HG03045 (cell line): ENCODE measurements around the gene TANC2.
"Not testable (repeated sequence)": the region's sequence is repeated elsewhere in the genome, so short reads cannot be mapped to it uniquely, and the experiment has no call there.

Source experiments
- ATAC-seq: cut with Tn5 transposase; IDR thresholded peaks from one replicate; pipeline ENCODE4 v1.9.1; 2021; ENCODE audit warnings: mild to moderate bottlenecking, moderate library complexity; ENCODE audit not compliant: unreplicated experiment

TANC2 gene

DNA sequence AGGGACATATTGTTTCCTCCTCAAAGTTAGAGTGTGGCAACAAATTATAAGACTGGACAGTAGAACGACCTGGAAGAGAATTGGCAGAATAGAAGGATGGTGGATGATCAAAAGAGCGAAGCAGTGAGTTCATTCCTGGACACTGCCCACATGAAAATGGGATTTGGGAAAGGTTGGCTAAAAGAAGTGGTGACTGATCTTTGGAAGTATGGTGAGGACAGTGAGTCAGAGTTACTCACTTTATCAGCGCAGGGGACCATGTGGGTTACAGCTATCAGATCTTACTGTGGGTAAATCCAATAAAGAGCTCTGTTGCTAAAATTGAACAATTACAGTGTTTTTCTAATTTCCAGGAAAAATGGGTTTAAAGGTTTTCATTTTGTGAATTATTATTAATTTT lies 2.7 kb upstream of the TANC2 start:
- ATAC-seq, result no peak

DNA sequence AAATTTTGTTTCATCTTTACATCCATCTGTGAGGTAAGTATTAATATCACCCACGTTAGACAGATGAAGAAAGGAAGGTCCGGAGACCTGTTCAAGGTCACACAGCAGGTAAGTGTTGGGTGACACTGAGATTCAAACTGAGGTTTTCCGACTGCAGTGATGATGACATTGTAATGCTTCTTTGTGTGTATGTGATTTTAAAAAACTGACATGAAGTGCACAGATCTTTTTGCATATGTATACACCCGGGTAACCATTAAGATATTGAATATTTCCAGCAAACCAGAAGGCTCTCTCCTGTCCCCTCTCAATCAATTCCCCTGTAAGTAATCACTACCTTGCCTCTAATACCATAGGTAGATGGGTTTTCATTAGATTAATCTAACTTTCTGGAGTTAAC lies 1.5 kb upstream of the TANC2 start:
- no peak for ATAC-seq

- no peak for ATAC-seq
Measured at GRCh38 chr17:62965174-62965685, 805 bp upstream of the TANC2 start.

DNA sequence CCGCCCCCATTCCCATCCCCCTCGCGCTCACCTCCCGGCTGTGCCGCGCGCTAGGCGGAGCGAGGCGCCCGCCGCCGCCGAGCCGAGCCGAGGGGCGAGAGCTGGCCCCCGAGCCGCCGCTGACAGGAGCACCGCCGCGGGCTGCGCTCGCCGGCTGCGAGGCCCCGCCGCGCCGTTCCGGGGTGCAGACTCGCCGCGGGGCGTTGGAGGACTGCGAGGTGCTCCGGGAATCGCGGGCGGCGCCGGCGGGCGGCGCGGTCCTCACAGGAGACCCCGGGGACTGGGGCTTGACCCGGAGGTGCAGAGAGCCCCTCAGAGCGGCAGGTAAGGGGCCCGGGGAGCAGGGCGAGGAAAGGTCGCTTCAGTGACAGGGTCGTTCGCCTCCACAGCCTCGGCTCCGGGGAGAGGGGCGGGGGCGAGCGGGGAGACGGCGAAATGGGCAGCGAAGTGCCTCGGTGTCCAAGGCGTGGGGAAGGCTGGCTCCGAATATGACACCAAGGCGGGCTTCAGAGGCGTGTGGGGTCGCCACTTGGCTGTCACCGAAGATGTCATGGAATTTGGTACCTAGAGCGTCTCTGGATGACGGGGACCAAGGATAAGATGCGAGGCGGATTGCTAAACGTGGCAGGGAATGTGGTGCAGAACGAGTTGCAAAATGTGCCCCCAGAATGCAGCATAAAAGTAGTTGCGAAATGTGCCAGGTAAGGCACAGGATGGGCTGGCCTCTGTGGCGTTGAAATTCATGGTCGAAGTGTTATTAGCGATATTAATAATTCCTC lies 580 bp downstream of the TANC2 start:
- no peak for ATAC-seq

DNA sequence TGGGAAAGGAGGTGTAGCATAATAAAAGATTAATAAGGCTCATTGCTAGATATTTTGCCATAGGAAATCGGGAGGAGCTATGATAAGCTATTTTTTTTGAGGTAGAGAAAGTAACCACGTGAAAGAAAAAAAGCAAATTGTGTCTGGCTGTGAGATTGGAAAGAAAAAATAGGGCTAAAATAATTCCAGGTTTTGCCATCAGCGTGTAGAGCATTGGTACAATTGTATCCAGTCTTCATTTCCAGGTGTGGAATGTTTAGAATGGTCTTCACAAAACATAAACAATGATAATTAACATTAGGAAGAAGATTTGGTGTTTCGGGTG lies 1.1 kb downstream of the TANC2 start:
- ATAC-seq, result no peak

DNA sequence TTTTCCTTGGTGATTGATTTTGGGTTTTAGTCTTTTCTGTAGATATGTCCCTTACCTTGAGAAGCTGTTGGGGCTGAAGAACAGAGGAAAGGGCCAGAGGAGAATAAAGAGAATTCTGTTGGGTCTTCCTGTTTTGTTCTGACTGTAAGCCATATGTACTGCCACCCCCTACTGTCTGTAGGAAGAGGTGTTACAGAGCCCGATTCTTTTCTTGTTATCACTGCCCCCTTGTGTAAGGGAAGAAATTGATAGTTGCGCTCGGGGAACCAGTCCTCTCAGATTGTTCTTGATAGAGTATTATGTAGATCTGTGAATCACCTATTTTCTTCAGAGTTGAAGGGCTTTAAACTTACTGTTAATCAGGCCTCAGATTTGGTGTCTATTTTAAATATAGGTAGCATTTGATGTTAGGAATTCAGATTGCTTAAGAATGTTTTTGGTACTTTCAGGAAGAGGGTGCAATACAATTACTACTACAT lies 2.4 kb downstream of the TANC2 start:
- peak; percentile 60 for ATAC-seq

- no peak for ATAC-seq
Measured at GRCh38 chr17:62970610-62971009, 4.6 kb downstream of the TANC2 start.

- ATAC-seq, result no peak
Measured at GRCh38 chr17:62971853-62972252, 5.8 kb downstream of the TANC2 start.

DNA sequence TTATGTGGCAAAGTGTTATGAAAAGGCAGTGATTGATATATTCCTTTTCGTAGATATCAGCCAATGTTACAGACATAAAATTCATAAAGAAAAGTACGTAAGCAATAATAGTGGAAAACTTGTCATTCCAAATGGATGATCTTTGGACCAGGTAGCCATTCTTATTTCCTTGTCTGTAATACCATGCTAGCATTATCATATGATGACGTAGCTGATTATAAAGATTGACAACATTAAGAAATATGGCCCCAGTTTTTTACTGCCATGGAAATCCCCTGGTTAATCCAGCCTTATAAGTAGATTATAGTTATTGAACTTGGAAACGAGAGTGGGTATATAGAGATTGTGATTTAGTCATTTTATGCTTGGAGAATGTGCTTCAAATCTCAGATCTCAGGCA lies 8.8 kb downstream of the TANC2 start:
- ATAC-seq, result no peak

DNA sequence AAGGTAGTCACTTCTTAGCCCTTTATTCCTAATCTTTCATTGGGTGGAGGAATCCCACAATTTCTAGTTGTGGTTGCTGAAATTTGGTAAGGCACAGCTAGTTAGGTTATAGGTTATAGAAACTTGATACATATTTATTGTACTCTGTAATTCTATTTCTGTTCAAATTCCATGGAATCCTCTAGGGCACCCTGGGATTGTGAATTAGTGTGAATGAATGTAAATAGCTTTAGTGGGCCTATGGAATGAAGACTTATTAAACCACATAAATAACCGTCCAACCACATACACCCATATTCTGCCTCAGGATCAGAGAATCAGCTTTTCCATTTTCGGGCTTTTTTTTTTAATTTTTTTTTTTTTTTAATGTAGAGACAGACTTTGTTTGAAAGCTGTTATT lies 9.2 kb downstream of the TANC2 start:
- no peak for ATAC-seq

DNA sequence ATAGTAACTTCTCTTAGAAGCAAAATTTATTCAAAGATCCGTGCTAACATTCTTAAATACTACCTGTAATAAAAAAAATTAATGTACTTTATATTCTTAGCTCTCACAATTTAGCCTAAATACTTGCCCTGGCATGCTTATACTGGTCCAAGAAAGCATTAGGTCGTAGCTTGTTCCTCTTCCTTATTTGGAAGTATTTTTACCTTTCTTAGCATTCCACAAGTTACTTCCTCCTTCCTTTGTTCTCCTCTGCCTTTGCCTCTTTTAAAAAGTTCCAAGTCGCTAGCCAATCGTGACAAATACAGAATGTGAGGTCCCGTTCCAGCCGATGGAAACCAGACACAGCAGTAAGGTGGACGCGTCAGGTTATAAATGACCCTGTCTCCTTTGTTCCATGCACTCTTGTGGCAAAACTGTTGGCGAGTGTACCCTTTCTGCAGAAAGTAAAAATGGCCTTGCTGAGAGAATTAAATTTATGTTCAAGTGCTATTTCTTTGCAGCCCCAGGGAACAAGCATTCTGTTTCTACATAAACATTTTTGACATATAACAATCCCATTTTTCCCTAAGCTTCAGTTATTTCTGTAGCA lies 10.7 kb downstream of the TANC2 start:
- ATAC-seq, result not testable (repeated sequence)

DNA sequence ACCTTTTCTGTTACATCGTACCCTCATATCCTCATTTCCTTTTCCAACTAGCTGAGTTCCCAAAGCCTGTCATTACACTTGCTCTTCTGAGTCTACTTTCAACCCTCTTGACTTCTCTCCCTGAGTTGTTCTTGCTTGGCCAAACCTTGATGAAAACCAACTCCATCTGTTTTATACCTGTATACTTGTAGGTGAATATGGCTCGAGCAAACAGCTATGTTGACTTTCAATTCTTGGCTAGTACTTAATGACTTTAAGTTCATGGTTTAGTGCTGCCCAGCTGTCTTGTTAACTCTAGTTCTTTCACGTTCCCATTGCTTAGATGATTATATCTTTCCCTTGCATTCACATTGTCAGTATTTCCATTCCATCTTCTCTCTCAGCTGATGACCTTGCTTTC lies 14.8 kb downstream of the TANC2 start:
- ATAC-seq, result no peak

DNA sequence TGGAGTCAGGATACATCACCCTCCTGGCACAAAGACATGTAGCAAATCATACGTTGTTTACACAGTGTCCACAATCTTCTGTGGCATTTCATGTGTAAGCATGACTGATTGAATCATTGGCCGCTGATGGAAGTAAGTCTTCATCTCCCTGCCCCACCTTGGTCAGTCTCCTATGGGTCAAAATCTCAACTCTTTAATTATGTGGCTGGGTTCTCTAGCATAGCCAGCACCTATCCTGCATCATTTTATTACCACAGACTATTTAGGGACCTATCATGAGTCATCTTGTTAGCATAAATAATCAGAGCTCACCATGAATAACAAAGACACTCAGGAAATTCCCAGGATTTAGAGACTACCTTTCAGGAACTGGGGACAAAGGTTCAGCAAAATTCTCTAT lies 15.9 kb downstream of the TANC2 start:
- no peak for ATAC-seq

GRCh38 chr17:62984801-62985200 lies 18.8 kb downstream of the TANC2 start:
- ATAC-seq, result no peak

DNA sequence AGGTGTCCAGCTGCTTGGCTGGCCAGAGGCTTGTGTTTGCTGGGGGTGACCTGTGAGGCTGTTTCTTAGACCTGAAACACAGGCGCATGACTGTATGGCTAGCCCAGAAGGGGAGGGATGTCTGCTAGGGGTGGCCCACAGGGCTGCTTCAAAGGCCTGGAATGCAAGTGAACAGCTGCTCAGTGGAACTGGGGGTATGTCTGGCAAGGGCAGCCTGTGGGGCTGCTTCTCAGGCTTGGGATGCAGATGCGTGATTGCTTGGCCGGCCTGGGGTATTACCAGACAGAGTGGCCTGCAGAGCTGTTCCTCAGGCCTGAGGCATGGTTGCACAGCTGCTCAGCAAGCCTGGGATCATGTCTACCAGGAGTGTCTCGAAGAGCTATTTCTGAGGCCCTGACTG lies 20.5 kb downstream of the TANC2 start:
- no peak for ATAC-seq

DNA sequence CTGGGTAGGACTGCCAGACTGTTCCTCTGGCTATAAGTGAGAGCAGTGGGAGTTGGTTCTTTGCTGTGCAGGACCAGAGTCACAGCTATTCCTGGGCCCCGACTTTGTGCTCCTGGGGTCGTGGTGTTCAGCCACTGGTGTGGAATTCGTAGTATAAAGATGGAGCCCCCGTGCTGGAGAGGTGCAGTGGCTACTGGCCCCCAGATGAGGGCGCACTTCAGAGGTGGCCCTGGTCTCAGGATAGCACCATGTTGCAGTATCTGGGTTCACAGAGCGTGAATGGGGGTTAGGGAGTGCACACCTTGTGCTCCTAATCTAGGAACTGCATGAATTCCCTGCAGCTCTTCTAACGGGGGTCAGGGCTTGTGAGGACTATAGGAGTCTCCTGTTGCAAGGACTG lies 21.1 kb downstream of the TANC2 start:
- no peak for ATAC-seq

DNA sequence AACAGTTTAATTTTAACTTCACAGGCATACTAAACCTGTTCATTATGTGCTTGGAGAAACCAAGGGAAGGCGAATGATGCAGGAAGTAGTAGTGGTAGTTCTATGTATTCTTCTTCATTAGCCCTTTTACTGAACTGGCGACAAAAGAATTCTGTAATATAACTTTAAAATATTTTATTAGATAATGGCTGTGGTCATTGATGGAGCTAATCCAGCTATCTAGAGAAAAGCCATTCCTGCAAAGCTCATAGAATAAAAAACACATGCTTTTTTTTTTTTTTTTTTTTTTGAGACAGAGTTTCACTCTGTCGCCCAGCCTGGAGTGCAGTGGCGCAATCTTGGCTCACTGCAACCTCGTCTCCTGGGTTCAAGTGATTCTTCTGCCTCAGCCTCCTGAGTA lies 23.5 kb downstream of the TANC2 start:
- ATAC-seq, result no peak

GRCh38 chr17:62994931-62995330 lies 28.9 kb downstream of the TANC2 start:
- no peak for ATAC-seq

DNA sequence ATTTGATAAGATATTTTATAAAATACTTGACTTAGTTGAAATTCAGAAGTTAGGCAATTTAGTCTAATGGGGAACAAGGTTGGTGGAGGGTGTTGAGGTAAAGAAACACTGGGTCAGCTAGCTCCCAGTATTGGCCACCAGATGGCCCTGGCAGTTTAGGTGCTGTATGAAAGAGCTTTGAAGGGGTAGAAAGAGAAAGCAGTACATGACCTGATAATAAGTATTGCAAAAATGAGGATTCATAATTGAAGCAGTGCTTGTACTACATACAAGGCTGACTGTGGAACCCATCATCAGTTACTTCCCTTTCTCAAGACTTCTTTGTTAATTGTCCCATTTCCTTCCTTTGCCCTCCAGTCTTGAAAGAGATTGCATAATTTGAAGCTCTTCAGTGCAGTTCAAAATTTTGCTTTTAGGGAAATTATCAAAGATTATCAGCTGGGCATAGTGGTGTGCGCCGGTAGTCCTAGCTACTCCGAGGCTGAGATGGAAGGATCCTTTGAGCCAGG lies 29.4 kb downstream of the TANC2 start:
- no peak for ATAC-seq

DNA sequence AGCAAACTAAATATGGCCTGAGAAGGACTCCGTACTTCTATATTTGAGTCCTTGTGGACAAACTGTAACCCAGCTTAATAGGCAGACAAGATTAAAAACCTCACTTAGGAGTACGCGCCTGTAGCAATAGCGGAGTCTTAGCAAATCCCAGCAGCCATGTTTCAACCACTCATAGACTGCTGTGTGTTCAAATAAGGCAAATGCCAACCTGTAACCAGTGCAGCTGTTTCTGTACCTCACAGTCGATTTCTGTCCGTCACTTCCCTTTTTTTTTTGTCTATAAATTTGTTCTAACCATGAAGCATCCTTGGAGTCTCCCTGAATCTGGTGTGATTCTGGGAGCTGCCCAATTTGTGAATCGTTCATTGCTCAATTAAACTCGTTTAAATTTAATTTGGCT lies 30.2 kb downstream of the TANC2 start:
- no peak for ATAC-seq

- no peak for ATAC-seq
Measured at GRCh38 chr17:62998166-62998565, 32.1 kb downstream of the TANC2 start.

GRCh38 chr17:62998665-62999393 lies 32.8 kb downstream of the TANC2 start:
- no peak for ATAC-seq
